GM13976 (cell line): ENCODE results near the gene HERC6.

Source experiments
- DNase-seq: peaks from one replicate; pipeline ENCODE4 v3.0.0; 2012; ENCODE audit warnings: low spot score
- CTCF ChIP-seq: IDR thresholded peaks from 2 replicates; pipeline ENCODE4 v1.5.1; 2012; ENCODE audit warnings: borderline replicate concordance, mild to moderate bottlenecking; ENCODE audit not compliant: insufficient read depth; ENCODE audit errors: extremely low read depth, missing control alignments, control extremely low read depth
- in situ Hi-C: fragments of 300-500 bp; cut with MboI; formaldehyde crosslinking; loops from one replicate; pipeline ENCODE4 v1.12.0; 2022; ENCODE audit warnings: low sequenced_read_pairs, mixed read lengths, inconsistent platforms; ENCODE audit not compliant: unreplicated experiment

HERC6 gene

GRCh38 chr4:88413801-88414200 lies 35.1 kb downstream of the HERC6 start:
- TF ChIP-seq CTCF, result no peak
- in situ Hi-C loops, result no loop called here
- no peak for DNase-seq

DNA sequence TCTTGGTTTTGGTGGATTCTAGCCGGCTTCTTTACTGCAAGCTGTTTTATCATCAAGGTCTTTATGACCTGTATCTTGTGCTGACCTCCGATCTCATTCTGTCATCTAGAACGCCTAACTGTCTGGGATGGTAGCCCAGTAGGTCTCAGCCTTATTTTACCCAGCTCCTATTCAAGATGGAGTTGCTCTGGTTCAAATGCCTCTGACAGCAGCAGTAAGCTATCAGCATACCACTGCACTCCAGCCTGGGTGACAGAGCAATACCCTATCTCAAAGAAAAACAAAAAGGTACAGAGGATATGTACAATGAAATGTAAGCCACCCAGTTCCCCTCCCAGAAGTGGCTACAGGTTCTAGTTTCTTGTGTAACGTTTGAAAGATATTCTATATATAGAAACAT lies 36.1 kb downstream of the HERC6 start:
- in situ Hi-C loops, result no loop called here
- DNase-seq, result no peak
- TF ChIP-seq CTCF, result no peak

DNA sequence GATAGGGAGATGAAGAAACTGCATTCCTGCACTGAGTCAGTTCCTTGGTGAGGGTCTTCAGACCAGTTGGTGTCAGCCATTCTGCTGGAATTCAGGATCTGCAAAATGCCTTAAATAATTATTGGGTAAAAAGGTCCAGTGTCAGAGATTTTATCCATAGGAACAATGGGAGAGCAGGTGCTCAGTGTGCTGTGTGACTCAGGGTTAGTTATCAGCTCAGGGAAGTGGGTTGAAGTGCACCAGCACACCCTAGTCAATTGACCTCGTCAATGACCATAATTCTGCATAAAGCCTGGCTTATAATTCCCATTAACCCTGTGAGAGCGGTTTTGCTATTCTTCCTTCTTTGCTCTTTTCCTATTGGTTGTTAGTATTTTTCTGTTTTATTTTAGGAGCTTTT lies 37.3 kb downstream of the HERC6 start:
- no peak for DNase-seq
- no peak for TF ChIP-seq CTCF
- in situ Hi-C loops, result no loop called here

DNA sequence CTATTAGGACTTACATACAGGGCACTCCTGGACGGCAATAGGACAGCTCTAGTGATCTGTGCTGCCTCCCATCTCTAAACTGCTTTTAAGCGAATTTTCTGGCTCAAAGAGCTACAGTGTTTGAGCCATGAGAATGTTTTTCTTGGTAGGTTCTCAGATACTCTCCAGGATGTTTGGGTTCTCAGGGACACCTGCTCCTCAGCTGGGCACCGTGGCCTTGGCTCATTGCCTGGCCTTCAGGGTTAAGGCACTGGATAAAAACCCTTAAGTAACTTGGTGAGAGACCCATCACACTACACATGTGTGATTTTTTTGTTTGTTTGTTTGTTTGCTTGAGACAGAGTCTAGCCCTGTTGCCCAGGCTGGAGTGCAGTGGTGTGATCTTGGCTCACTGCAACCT lies 39.8 kb downstream of the HERC6 start:
- in situ Hi-C loops, result no loop called here
- TF ChIP-seq CTCF, result no peak
- DNase-seq, result no peak

DNA sequence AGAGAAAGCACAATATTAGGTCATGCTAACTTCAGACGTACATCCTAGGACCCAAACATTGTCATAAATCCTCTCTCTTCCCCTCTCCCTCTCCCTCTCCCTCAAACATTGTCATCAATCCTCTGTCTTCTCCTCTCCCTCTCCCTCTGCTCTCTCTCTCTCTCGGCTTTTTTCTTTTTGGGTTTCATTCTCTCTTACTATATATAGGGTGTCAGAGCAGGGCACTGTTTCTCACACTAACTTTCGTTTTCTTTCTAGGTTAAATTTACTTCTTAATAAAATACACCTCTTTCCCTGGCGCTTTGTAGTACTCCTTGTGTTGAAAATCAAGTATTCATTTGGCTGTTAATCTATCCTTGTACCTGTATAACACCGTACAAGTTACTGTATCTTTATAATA lies 41.2 kb downstream of the HERC6 start:
- in situ Hi-C loops, result no loop called here
- TF ChIP-seq CTCF, result no peak
- no peak for DNase-seq

DNA sequence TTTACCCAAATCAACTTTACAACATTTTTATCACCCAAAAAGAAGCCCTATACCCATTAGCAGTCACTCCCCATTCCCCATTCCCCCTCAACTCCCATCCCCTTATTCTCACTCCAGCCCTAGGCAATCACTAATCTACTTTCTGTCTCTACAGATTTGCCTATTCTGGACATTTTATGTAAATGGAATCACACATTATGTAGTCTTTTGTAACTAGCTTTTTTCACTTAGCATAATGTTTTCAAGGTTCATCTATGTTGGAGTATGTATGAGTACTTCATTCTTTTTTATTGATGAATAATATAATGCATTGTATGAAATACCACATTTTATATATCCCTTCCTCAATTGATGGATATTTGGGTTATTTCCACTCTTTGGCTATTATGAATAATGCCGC lies 42.2 kb downstream of the HERC6 start:
- no peak for DNase-seq
- TF ChIP-seq CTCF, result no peak
- in situ Hi-C loops, result no loop called here

DNA sequence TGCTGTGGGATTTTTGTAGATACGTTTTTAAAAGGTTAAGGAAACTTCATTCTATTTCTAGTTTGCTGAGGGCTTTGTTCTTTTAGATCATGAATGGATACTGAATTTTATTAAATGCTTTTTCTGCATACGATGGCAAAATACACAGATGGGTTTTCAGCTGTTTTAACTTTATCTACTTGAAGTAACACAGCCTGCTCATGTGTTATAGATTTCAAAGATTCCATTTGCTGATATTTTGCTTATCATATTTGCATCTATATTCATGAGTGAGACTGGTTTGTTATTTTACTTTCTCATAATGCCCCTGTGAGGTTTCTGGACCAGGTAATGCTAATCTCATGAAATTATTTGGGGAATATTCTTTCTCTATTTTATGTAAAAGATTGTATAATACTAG lies 43.8 kb downstream of the HERC6 start:
- no peak for TF ChIP-seq CTCF
- no peak for DNase-seq
- in situ Hi-C loops, result no loop called here
